Germinal center (tissue), 1 donor: ENCODE data around the gene MAP2.

Source experiments
- DNase-seq: peaks from one replicate; pipeline ENCODE4 v3.0.0; 2012; ENCODE audit warnings: mixed read lengths, low spot score

MAP2 gene

GRCh38 chr2:209719034-209719433 lies 295.2 kb downstream of the MAP2 start:
- no peak for DNase-seq

DNA sequence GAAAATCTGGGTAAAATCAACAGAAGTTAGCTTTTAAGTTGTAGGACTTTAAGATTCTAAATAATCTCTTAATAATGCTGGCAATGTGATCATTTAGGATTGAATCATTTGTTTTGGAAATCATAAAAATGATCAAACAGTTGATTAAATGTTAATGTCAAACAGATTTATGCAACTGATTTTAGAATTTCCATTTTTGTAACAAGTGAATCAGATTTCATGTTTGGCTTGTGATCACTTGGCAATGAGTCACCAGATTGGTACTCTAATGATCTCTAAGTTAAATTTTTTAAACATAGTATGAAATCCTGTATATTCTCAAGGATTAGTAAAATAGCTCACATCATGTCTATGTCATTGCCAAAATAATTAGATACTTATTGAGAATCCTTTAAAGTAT lies 297.6 kb downstream of the MAP2 start:
- no peak for DNase-seq

- DNase-seq, result no peak
These were observed 302.5 kb downstream of the MAP2 start for GRCh38 chr2:209726311-209726710.

GRCh38 chr2:209727077-209727476 lies 303.2 kb downstream of the MAP2 start:
- no peak for DNase-seq

DNA sequence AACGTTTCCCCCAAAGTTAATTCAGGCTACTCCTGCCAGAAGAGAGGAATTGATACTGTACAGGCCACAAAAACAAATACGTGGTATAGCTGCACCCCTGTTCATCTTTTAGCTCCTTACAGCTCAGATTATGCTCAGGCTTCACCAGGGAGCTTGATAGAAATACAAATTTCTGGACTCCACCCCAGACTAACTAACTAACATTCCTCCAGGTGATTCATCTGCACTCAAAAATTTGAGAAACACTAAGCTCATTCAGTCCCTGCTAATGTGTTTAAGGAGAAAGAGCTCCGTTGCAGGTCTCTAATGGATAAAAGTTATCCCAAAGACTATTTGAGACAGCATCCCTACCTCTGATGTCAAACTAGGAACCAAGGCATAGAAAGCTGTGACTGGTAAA lies 311.0 kb downstream of the MAP2 start:
- DNase-seq, result no peak

DNA sequence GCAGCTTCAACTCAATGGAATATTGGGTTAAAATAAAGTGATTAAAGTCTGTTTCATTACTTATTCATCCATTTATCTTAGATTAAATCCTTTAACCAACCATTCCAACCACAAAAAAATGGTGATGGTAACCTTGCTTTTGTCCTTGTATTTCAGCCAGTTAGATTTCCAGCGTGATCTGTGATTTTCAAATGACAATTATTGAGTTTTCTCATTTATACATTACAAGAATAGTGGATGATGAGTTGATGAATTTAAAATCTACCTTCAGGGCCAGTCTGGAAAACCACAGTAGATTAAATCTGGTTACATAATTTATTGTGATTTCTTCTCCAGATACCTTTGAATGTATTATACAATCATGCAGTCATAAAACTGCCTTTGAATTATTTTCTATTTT lies 318.1 kb downstream of the MAP2 start:
- no peak for DNase-seq

DNA sequence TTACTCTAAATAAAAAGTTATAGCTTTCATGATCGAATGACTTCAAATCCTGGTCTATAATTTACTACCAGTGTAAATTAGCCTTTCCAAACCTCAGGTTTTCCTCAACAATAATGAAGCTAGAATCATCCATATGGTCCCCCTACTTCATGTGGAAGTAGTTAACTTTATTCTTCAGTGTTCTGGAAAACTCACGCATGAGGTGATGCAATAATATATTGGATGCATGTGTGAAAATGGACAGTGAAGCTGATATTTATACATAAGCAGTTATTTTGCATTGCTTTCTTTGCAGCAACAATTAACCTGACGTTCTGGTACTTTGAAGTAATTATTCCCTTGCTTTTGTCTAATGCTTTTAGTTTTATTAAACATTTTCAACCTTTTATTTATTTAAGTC lies 329.2 kb downstream of the MAP2 start:
- no peak for DNase-seq

- no peak for DNase-seq
These were observed 333.3 kb downstream of the MAP2 start for GRCh38 chr2:209757163-209757562.

DNA sequence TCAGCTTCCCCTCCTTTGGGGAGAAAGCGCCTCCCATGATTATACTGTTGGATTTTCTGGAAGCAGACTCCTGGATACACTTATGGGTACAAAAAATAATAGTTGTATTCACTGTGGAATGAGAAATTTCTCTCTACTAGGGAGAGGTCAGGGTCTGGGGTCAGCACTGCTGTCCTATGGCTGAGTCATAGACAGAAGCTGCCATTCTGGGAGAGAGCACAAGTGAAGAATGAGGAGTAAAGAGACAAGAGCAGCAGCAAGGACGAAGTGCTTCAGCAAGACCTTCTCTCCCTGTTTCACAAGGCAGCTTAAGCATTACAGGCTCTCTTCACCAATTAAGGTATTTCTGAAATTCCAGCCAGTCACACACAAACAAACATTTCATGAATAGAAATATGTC lies 337.7 kb downstream of the MAP2 start:
- no peak for DNase-seq

- no peak for DNase-seq
These were observed 338.7 kb downstream of the MAP2 start for GRCh38 chr2:209762563-209762962.

- DNase-seq, result no peak
These were observed 339.3 kb downstream of the MAP2 start for GRCh38 chr2:209763106-209763505.

- no peak for DNase-seq
These were observed 342.8 kb downstream of the MAP2 start for GRCh38 chr2:209766613-209767012.

- no peak for DNase-seq
These were observed 343.5 kb downstream of the MAP2 start for GRCh38 chr2:209767316-209767715.

DNA sequence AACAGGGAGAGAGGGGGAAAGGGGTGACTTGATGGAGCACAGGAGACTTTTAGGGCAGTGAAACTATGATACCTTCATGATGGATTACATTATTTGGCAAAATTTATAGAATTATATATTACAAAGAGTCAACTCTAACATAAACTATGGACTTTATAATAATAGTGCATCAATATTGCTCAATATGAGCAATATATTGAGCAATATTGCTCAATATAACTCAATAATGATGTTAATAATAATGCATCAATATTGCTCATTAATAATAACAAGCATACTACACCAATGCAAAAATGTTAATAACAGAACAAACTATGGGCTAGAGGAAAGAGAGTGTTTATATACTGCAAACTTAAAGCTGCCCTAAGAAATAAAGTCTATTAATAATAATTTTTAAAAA lies 344.7 kb downstream of the MAP2 start:
- no peak for DNase-seq

DNA sequence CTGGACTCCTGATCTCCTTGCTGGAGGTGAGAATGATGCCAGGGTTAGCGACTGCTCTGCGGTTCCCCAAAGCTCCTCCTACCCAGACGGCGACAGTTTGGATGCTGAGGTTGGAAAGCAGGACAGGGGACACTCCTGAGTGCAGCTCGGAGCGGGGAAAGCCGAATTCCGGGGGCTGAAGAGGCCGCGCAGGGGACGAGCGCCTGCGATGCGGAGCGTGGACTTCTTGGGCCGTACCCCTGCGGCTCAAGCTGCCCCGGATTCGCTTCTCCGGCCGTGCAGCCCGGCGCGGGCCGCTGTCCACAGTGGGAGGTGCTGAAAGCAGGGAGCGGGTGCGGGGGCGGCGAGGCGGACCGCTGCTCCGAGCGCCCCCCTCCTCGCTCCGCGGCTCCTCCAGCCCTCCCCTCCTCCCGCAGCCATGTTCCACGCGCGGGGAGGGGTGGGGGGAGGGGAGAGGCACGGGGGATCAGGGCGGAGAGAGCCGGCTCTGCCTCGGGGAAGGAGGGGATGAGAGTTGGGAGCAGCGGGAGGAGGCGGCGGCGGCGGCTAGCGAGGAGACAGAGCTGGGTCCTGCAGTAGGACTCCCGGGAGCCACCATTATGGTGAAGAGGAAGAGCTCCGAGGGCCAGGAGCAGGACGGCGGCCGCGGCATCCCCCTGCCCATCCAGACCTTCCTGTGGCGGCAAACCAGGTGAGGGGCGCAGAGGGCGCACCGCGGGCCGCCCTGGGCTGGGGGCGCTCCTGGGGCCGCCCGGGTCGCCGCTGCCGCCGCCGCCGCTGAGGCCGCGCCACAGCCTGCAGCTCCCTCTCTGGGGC lies 347.8 kb downstream of the MAP2 start, which contains the start of gene UNC80:
UNC80 (plus strand) TSS at position 359 of the 816 bp plus-strand sequence; CDS start at position 600, 241 bp downstream.
- peak; percentile 10 for DNase-seq

- DNase-seq, result no peak
These were observed 348.4 kb downstream of the MAP2 start for GRCh38 chr2:209772290-209772685.

GRCh38 chr2:209773377-209773776 lies 349.5 kb downstream of the MAP2 start:
- no peak for DNase-seq
